Endothelial cell of umbilical vein (primary cell): Measurements from ENCODE around the gene ARHGAP15. TPM values are rescaled to one million over a fixed set of nuclear protein-coding genes. Genes with fewer than 3 reads are reported as not detected.

ENCODE experiments used
- BruUV-seq: library from RNA; stranded (reverse); fragments of 400-500 nt; replicated peaks from 2 replicates; lab custom pipeline; 2021; lab: Mats Ljungman, UMichigan
- CTCF ChIA-PET: fragments of 300-600, 350-600 bp; sonication (Branson Sonifier 250); formaldehyde crosslinking; loops from one replicate; lab custom pipeline; 2021; ENCODE audit warnings: antibody characterized with exemption, inconsistent platforms; lab: Charles Lee
- POLR2A ChIA-PET: fragments of 300-600, 350-600 bp; sonication (Branson Sonifier 250); formaldehyde crosslinking; loops from one replicate; lab custom pipeline; 2021; ENCODE audit warnings: antibody characterized with exemption, inconsistent platforms; lab: Charles Lee
- DNase-seq: peaks from one replicate; pipeline ENCODE4 v3.0.0-alpha.2; 2011; ENCODE audit warnings: low read depth, low spot score
- FAIRE-seq: peaks from 2 replicates; lab custom pipeline; 2011; peaks lifted over from hg19 to GRCh38; lab: Jason Lieb, UNC
- H2AFZ ChIP-seq: 2 replicates; pipeline ENCODE4 v1.6.0; 2012; ENCODE audit warnings: low read depth, low read length, control low read depth, inconsistent platforms
- H3K27ac ChIP-seq: 2 replicates; pipeline ENCODE4 v1.5.1; 2011; ENCODE audit warnings: low read depth, mild to moderate bottlenecking, control low read depth, low read length, moderate library complexity; ENCODE audit not compliant: insufficient read depth
- H3K27me3 ChIP-seq, 2 experiments: 2 replicates each; pipeline versions ENCODE4 v1.6.0 to v1.6.1; 2011; ENCODE audit warnings: low read length in 2 of 2, mixed read lengths in 1 of 2; ENCODE audit not compliant: control insufficient read depth in 2 of 2, insufficient read depth in 2 of 2
- H3K36me3 ChIP-seq, 2 experiments: 2 replicates in 1 of 2; 3 replicates in 1 of 2; pipeline ENCODE4 v1.5.1; 2011; ENCODE audit warnings: low read length in 2 of 2, mild to moderate bottlenecking in 1 of 2, moderate library complexity in 1 of 2; ENCODE audit not compliant: control insufficient read depth in 2 of 2, insufficient read depth in 2 of 2; ENCODE audit errors: extremely low read depth in 1 of 2
- H3K4me1 ChIP-seq: 3 replicates; pipeline ENCODE4 v1.5.1; 2011; ENCODE audit warnings: mild to moderate bottlenecking, low read length; ENCODE audit not compliant: control insufficient read depth, insufficient read depth; ENCODE audit errors: extremely low read depth
- H3K4me2 ChIP-seq: 2 replicates; pipeline ENCODE4 v1.6.1; 2011; ENCODE audit warnings: low read length, control low read depth, mixed read lengths; ENCODE audit not compliant: insufficient read depth
- H3K4me3 ChIP-seq, 3 experiments: fragments of 200-600 bp in 1 of 3; sonication (generic), shearing (Covaris generic) in 1 of 3; replicated peaks in 1 of 3; 2 replicates each; pipeline ENCODE4 v1.5.1; 2011 to 2016; ENCODE audit warnings: control low read depth in 3 of 3, low read length in 3 of 3, mild to moderate bottlenecking in 2 of 3, inconsistent platforms in 1 of 3, low read depth in 1 of 3, moderate library complexity in 1 of 3; ENCODE audit not compliant: insufficient read depth in 1 of 3
- H3K79me2 ChIP-seq: 2 replicates; pipeline ENCODE4 v1.6.0; 2012; ENCODE audit warnings: low read length, inconsistent platforms; ENCODE audit not compliant: control insufficient read depth, insufficient read depth
- H3K9ac ChIP-seq: replicated peaks from 2 replicates; pipeline ENCODE3; 2011; ENCODE audit warnings: low read length, control low read depth; ENCODE audit not compliant: insufficient read depth; ENCODE audit errors: extremely low read depth
- H3K9me1 ChIP-seq: replicated peaks from 3 replicates; pipeline ENCODE4 v1.6.0; 2011; ENCODE audit warnings: mild to moderate bottlenecking, low read length; ENCODE audit not compliant: control insufficient read depth, insufficient read depth; ENCODE audit errors: extremely low read depth
- H3K9me3 ChIP-seq: replicated peaks from 2 replicates; pipeline ENCODE4 v1.5.1; 2012; ENCODE audit warnings: low read length, inconsistent platforms; ENCODE audit not compliant: control insufficient read depth, insufficient read depth
- H4K20me1 ChIP-seq: replicated peaks from 2 replicates; pipeline ENCODE3; 2011; ENCODE audit warnings: mild to moderate bottlenecking, low read length; ENCODE audit not compliant: control insufficient read depth, insufficient read depth; ENCODE audit errors: extremely low read depth
- EZH2 ChIP-seq: IDR thresholded peaks from 2 replicates; pipeline ENCODE4 v1.6.1; 2012; ENCODE audit warnings: borderline replicate concordance, low read depth, mild to moderate bottlenecking, moderate library complexity, low read length, inconsistent platforms; ENCODE audit not compliant: severe bottlenecking
- FOS ChIP-seq: IDR thresholded peaks from 2 replicates; pipeline ENCODE4 v1.6.1; 2011; ENCODE audit warnings: mild to moderate bottlenecking, low read length, moderate library complexity, borderline replicate concordance; ENCODE audit not compliant: insufficient read depth
- GATA2 ChIP-seq: IDR thresholded peaks from 2 replicates; pipeline ENCODE4 v1.7.0; 2011; ENCODE audit warnings: low read depth, mild to moderate bottlenecking, moderate library complexity, mixed read lengths, low read length; ENCODE audit not compliant: insufficient read length, insufficient read depth
- JUN ChIP-seq: IDR thresholded peaks from 2 replicates; pipeline ENCODE4 v1.6.1; 2011; ENCODE audit warnings: borderline replicate concordance, low read depth; ENCODE audit not compliant: insufficient read length, insufficient read depth
- MYC ChIP-seq: IDR thresholded peaks from one replicate; pipeline ENCODE4 v1.6.1; 2011; ENCODE audit warnings: mild to moderate bottlenecking, low read depth, low read length
- POLR2A ChIP-seq: IDR thresholded peaks from 2 replicates; pipeline ENCODE4 v1.6.1; 2012; ENCODE audit warnings: low read depth, mild to moderate bottlenecking, control low read depth, low read length
- POLR2AphosphoS5 ChIP-seq: IDR thresholded peaks from 2 replicates; pipeline ENCODE4 v1.6.1; 2012; ENCODE audit warnings: low read depth, mild to moderate bottlenecking, control low read depth, low read length, moderate library complexity; ENCODE audit not compliant: insufficient read depth
- dilution Hi-C: fragments of 300-500 bp; cut with MboI; formaldehyde crosslinking; loops from one replicate; pipeline ENCODE4 v1.15.0; 2019; ENCODE audit warnings: low sequenced_read_pairs; ENCODE audit not compliant: extremely low pct_ligation_motif_present
- intact Hi-C: fragments of 100-400 bp; cut with micrococcal nuclease; formaldehyde crosslinking; loops from one replicate; pipeline ENCODE4 v1.10.0; 2022
- polyA plus RNA-seq, 4 experiments: library from polyadenylated mRNA; depleted of rRNA in 3 of 4; stranded (reverse) in 3 of 4; unstranded in 1 of 4; fragments of >200 nt; gene quantifications; 2 replicates each; pipeline versions ENCODE4 v1.2.1 to v1.2.3, GENCODE V29; 2011 to 2012; ENCODE audit warnings: missing spikeins in 1 of 4
- total RNA-seq: library from RNA; stranded (reverse); gene quantifications from 2 replicates; pipeline ENCODE4 v1.2.3, GENCODE V29; 2021
- TF ChIP-seq, protein P1 (sequence below), 2 donors: IDR thresholded peaks; 1 replicate in 1 of 2; 2 replicates in 1 of 2; pipeline ENCODE4 v1.5.1; 2011; ENCODE audit warnings: low read length in 2 of 2, mild to moderate bottlenecking in 2 of 2, moderate library complexity in 2 of 2, control low read depth in 1 of 2, inconsistent platforms in 1 of 2, low read depth in 1 of 2; ENCODE audit not compliant: insufficient read depth in 1 of 2; ENCODE audit errors: extremely low read depth in 1 of 2
- TF ChIP-seq, protein P2 (sequence below): IDR thresholded peaks from 2 replicates; pipeline ENCODE4 v1.6.1; 2011; ENCODE audit not compliant: insufficient read depth, insufficient read length

The ARHGAP15 gene
- total and polyA plus RNA-seq, 2 donors (not counting 3 experiments of a cell fraction or from before 2014, with no cell fraction given), result not detected

DNA sequence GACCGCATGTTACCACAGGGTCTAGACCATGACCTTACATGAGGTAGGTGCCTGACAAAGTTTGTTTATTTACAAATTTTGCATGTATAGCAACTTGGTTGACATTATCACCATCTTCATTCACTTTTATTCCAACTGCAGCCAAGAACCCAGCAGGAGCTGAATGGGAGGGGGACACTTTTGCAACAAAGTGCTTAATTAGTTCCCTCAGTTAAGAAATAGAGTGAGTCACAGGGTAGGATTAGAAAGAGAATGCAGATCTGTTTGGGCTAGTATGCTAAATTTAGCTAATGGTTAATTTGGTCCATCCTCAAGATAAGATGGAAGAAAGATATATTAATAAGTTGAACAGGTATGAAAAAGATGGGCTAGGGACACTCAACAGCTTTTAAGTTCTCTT, 678.9 kb downstream of the ARHGAP15 start:
- H3K9me3 ChIP-seq, result no peaks in the 10 kb centered on the region
- H3K27me3 ChIP-seq, result peaks cover 0 to 2% of the 10 kb centered on the region in 2 experiments
- H4K20me1 ChIP-seq, result no peaks in the 10 kb centered on the region
- DNase-seq (no peak), FAIRE-seq (no peak)
- H2AFZ ChIP-seq, result no peak overlapping the region
- ChIA-PET CTCF (interaction anchor here (1.0 kb wide), 1 partner anchor 10 kb away, joined by 4 read pairs; no protein-coding TSS in a partner anchor), POLR2A (no interaction called here)
- no peaks in the 10 kb centered on the region for H3K36me3 ChIP-seq
- H3K4me3 ChIP-seq, result no peak overlapping the region
- H3K4me2 ChIP-seq, result no peak overlapping the region
- H3K9me1 ChIP-seq, result no peaks in the 10 kb centered on the region
- no peaks in the 10 kb centered on the region for H3K79me2 ChIP-seq
- intact Hi-C loops, result no loop called here
- no peaks in the 10 kb centered on the region for H3K4me1 ChIP-seq
- no TSS peak for BruUV-seq
- dilution Hi-C loops, result no loop called here
- no peak overlapping the region for H3K27ac ChIP-seq
- TF ChIP-seq MYC (no peak), GATA2 (no peak), EZH2 (no peak), JUN (no peak), FOS (no peak), POLR2AphosphoS5 (no peak), POLR2A (no peak)
- TF ChIP-seq, protein P1, sequence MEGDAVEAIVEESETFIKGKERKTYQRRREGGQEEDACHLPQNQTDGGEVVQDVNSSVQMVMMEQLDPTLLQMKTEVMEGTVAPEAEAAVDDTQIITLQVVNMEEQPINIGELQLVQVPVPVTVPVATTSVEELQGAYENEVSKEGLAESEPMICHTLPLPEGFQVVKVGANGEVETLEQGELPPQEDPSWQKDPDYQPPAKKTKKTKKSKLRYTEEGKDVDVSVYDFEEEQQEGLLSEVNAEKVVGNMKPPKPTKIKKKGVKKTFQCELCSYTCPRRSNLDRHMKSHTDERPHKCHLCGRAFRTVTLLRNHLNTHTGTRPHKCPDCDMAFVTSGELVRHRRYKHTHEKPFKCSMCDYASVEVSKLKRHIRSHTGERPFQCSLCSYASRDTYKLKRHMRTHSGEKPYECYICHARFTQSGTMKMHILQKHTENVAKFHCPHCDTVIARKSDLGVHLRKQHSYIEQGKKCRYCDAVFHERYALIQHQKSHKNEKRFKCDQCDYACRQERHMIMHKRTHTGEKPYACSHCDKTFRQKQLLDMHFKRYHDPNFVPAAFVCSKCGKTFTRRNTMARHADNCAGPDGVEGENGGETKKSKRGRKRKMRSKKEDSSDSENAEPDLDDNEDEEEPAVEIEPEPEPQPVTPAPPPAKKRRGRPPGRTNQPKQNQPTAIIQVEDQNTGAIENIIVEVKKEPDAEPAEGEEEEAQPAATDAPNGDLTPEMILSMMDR (IDR thresholded peaks at IDR 0.05; ENCODE audit: extremely low read depth in 1 of 2, insufficient read depth in 1 of 2, low read depth in 1 of 2, low read length in 2 of 2), result no peak
- TF ChIP-seq, protein P2, sequence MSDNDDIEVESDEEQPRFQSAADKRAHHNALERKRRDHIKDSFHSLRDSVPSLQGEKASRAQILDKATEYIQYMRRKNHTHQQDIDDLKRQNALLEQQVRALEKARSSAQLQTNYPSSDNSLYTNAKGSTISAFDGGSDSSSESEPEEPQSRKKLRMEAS, result no peak
- H3K9ac ChIP-seq, result no peak overlapping the region
